MM.1S (cell line): ENCODE measurements around the gene PCNT.

Source experiments
- DNase-seq: peaks from one replicate; pipeline ENCODE4 v3.0.0-alpha.2; 2015
- H2AFZ ChIP-seq: fragments of 300-600 bp; sonication (generic); 2 replicates; pipeline ENCODE4 v1.6.0; 2016; ENCODE audit warnings: antibody characterized with exemption, low read length
- H3F3A ChIP-seq: fragments of 300-600 bp; sonication (generic); 2 replicates; pipeline ENCODE4 v1.6.1; 2016; ENCODE audit warnings: mild to moderate bottlenecking, antibody characterized with exemption, low read length, moderate library complexity, mixed read lengths; ENCODE audit not compliant: insufficient read depth
- H3K27ac ChIP-seq: fragments of 300-600 bp; sonication (generic); 2 replicates; pipeline ENCODE4 v1.5.1; 2016; ENCODE audit warnings: mild to moderate bottlenecking, low read length
- H3K27me3 ChIP-seq: fragments of 300-600 bp; sonication (generic); replicated peaks from 2 replicates; pipeline ENCODE4 v1.6.0; 2016; ENCODE audit warnings: low read length; ENCODE audit not compliant: insufficient read depth
- H3K36me3 ChIP-seq: fragments of 300-600 bp; sonication (generic); replicated peaks from 2 replicates; pipeline ENCODE4 v1.6.1; 2016; ENCODE audit warnings: mild to moderate bottlenecking, low read length, mixed read lengths; ENCODE audit not compliant: insufficient read depth
- H3K4me1 ChIP-seq: fragments of 300-600 bp; sonication (generic); 2 replicates; pipeline ENCODE4 v1.6.1; 2016; ENCODE audit warnings: low read length, mixed read lengths
- H3K4me2 ChIP-seq: fragments of 300-600 bp; sonication (generic); 2 replicates; pipeline ENCODE4 v1.6.0; 2016; ENCODE audit warnings: low read depth, low read length
- H3K4me3 ChIP-seq: fragments of 300-600 bp; sonication (generic); 2 replicates; pipeline ENCODE4 v1.5.1; 2016; ENCODE audit warnings: low read length, mixed read lengths
- H3K79me2 ChIP-seq: fragments of 300-600 bp; sonication (generic); 2 replicates; pipeline ENCODE4 v1.6.1; 2016; ENCODE audit warnings: mixed run types, low read length, mixed read lengths
- H3K9ac ChIP-seq: fragments of 300-600 bp; sonication (generic); 2 replicates; pipeline ENCODE4 v1.6.1; 2016; ENCODE audit warnings: low read length, mixed read lengths
- H3K9me2 ChIP-seq: fragments of 300-600 bp; sonication (generic); replicated peaks from 2 replicates; pipeline ENCODE4 v1.6.1; 2016; ENCODE audit warnings: mild to moderate bottlenecking, low read length, mixed read lengths; ENCODE audit not compliant: insufficient read depth
- H3K9me3 ChIP-seq: fragments of 300-600 bp; sonication (generic); replicated peaks from 2 replicates; pipeline ENCODE4 v1.6.1; 2016; ENCODE audit warnings: mild to moderate bottlenecking, low read length, mixed read lengths; ENCODE audit not compliant: insufficient read depth
- H4K20me1 ChIP-seq: fragments of 300-600 bp; sonication (generic); 2 replicates; pipeline ENCODE4 v1.6.1; 2016; ENCODE audit warnings: mild to moderate bottlenecking, low read length, moderate library complexity, mixed read lengths; ENCODE audit not compliant: insufficient read depth
- CTCF ChIP-seq: fragments of 300-600 bp; sonication (generic); IDR thresholded peaks from 2 replicates; pipeline ENCODE4 v1.5.1; 2016; ENCODE audit warnings: antibody characterized with exemption, low read length, mixed read lengths
- EZH2 ChIP-seq: fragments of 300-600 bp; sonication (generic); optimal IDR thresholded peaks from 2 replicates; pipeline ENCODE3; 2017; ENCODE audit warnings: low read depth, mild to moderate bottlenecking, antibody characterized with exemption, low read length, mixed read lengths
- EZH2phosphoT487 ChIP-seq: fragments of 300-600 bp; sonication (generic); IDR thresholded peaks from 2 replicates; pipeline ENCODE4 v1.6.1; 2018; ENCODE audit warnings: antibody characterized with exemption, low read length

The PCNT gene

GRCh38 chr21:46469275-46469674 lies 145.3 kb downstream of the PCNT start:
- H3K36me3 ChIP-seq, result no peaks in the 10 kb centered on the region
- H3K79me2 ChIP-seq, result peaks cover 35% of the 10 kb centered on the region
- H3K27me3 ChIP-seq, result no peaks in the 10 kb centered on the region
- no peak overlapping the region for H3K4me2 ChIP-seq
- H2AFZ ChIP-seq, result no peak overlapping the region
- no peaks in the 10 kb centered on the region for H4K20me1 ChIP-seq
- no peaks in the 10 kb centered on the region for H3F3A ChIP-seq
- TF ChIP-seq EZH2phosphoT487, result no peak
- TF ChIP-seq EZH2, result no peak
- no peak for TF ChIP-seq CTCF
- no peak overlapping the region for H3K27ac ChIP-seq
- DNase-seq, result no peak
- H3K9ac ChIP-seq, result no peak overlapping the region
- H3K9me3 ChIP-seq, result no peaks in the 10 kb centered on the region
- no peaks in the 10 kb centered on the region for H3K9me2 ChIP-seq
- no peaks in the 10 kb centered on the region for H3K4me1 ChIP-seq
- no peak overlapping the region for H3K4me3 ChIP-seq

DNA sequence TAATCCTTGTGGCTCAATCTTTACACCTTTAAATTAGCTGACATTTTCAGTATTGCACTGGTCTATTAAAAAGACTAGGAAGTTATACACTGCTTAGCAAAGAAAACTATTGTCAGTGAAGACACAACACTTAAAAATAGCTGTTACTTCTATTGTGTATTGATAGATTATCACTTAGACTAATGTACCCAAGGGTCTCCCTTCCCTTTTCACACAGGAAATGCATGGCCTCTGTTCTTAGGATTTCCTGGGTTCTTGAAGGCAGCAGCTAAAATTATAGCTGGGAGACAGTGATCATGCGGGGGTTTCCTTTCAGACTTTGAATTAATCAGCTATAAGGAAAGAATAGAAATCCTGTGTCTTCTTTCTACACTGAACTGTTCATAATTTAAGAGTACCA lies 147.6 kb downstream of the PCNT start:
- Histone ChIP-seq H3K4me1 (no peaks in the 10 kb centered on the region), H3F3A (no peaks in the 10 kb centered on the region), H3K79me2 (peaks cover 34% of the 10 kb centered on the region), H3K9ac (no peak overlapping the region), H3K9me2 (no peaks in the 10 kb centered on the region), H4K20me1 (no peaks in the 10 kb centered on the region), H3K9me3 (no peaks in the 10 kb centered on the region), H2AFZ (no peak overlapping the region), H3K36me3 (no peaks in the 10 kb centered on the region), H3K4me3 (no peak overlapping the region), H3K4me2 (no peak overlapping the region), H3K27me3 (no peaks in the 10 kb centered on the region), H3K27ac (no peak overlapping the region)
- no peak for DNase-seq
- no peak for TF ChIP-seq EZH2
- no peak for TF ChIP-seq EZH2phosphoT487
- no peak for TF ChIP-seq CTCF

DNA sequence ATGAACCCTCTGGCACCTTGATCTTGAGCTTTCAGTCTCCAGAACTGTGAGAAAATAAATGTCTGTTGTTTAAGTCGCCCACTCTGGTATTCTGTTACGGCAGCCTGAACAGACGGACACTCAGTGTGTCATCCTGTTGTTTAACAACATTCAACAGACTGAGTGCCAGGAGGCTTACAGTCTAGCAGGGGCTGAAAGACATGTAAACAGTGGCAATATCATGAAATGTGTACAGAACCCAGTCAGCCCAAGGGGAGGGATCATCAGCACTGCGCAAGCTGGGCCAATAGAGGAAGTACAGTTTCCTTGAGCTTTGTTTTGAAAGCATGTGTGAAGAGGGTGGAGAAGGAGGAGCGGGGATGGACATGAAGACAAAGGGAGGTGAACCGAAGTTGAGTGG lies 148.3 kb downstream of the PCNT start:
- Histone ChIP-seq H3K9me2 (no peaks in the 10 kb centered on the region), H3K4me2 (no peak overlapping the region), H3K79me2 (peaks cover 40% of the 10 kb centered on the region), H3K4me3 (no peak overlapping the region), H3K9ac (no peak overlapping the region), H3K27ac (no peak overlapping the region), H3K4me1 (no peaks in the 10 kb centered on the region), H3F3A (no peaks in the 10 kb centered on the region), H3K36me3 (no peaks in the 10 kb centered on the region), H2AFZ (no peak overlapping the region), H4K20me1 (no peaks in the 10 kb centered on the region), H3K9me3 (no peaks in the 10 kb centered on the region), H3K27me3 (no peaks in the 10 kb centered on the region)
- no peak for TF ChIP-seq EZH2phosphoT487
- TF ChIP-seq CTCF, result no peak
- no peak for TF ChIP-seq EZH2
- DNase-seq, result no peak
